Raji (cell line): ENCODE results near the gene RASSF9.

Source experiments
- POLR2A ChIP-seq: IDR thresholded peaks from 2 replicates; pipeline ENCODE4 v1.6.1; 2011; ENCODE audit warnings: low read depth, low read length, control low read depth; ENCODE audit not compliant: insufficient read depth

The RASSF9 gene

GRCh38 chr12:85831327-85831990 lies 4.8 kb downstream of the RASSF9 start:
- no peak for TF ChIP-seq POLR2A

- no peak for TF ChIP-seq POLR2A
These were observed 6.8 kb downstream of the RASSF9 start for GRCh38 chr12:85829391-85829790.

- TF ChIP-seq POLR2A, result no peak
These were observed 7.6 kb downstream of the RASSF9 start for GRCh38 chr12:85828576-85828975.

GRCh38 chr12:85825746-85826145 lies 10.5 kb downstream of the RASSF9 start:
- no peak for TF ChIP-seq POLR2A

- no peak for TF ChIP-seq POLR2A
These were observed 12.6 kb downstream of the RASSF9 start for GRCh38 chr12:85823436-85824180.

GRCh38 chr12:85821759-85822158 lies 14.4 kb downstream of the RASSF9 start:
- TF ChIP-seq POLR2A, result no peak

GRCh38 chr12:85821206-85821605 lies 15.0 kb downstream of the RASSF9 start:
- no peak for TF ChIP-seq POLR2A

- no peak for TF ChIP-seq POLR2A
These were observed 16.1 kb downstream of the RASSF9 start for GRCh38 chr12:85820101-85820500.

GRCh38 chr12:85814741-85815140 lies 21.5 kb downstream of the RASSF9 start:
- no peak for TF ChIP-seq POLR2A

GRCh38 chr12:85814071-85814470 lies 22.1 kb downstream of the RASSF9 start:
- no peak for TF ChIP-seq POLR2A

GRCh38 chr12:85809500-85809899 lies 26.7 kb downstream of the RASSF9 start:
- no peak for TF ChIP-seq POLR2A

GRCh38 chr12:85807730-85808129 lies 28.5 kb downstream of the RASSF9 start:
- no peak for TF ChIP-seq POLR2A

- TF ChIP-seq POLR2A, result no peak
These were observed 30.6 kb downstream of the RASSF9 start for GRCh38 chr12:85805654-85806053.

- TF ChIP-seq POLR2A, result no peak
These were observed 31.5 kb downstream of the RASSF9 start for GRCh38 chr12:85804663-85805062.

- no peak for TF ChIP-seq POLR2A
These were observed 32.3 kb downstream of the RASSF9 start for GRCh38 chr12:85803923-85804322.

GRCh38 chr12:85803231-85803630 lies 33.0 kb downstream of the RASSF9 start:
- TF ChIP-seq POLR2A, result no peak
